ENCODE measurements around the gene AMH.

DNA sequence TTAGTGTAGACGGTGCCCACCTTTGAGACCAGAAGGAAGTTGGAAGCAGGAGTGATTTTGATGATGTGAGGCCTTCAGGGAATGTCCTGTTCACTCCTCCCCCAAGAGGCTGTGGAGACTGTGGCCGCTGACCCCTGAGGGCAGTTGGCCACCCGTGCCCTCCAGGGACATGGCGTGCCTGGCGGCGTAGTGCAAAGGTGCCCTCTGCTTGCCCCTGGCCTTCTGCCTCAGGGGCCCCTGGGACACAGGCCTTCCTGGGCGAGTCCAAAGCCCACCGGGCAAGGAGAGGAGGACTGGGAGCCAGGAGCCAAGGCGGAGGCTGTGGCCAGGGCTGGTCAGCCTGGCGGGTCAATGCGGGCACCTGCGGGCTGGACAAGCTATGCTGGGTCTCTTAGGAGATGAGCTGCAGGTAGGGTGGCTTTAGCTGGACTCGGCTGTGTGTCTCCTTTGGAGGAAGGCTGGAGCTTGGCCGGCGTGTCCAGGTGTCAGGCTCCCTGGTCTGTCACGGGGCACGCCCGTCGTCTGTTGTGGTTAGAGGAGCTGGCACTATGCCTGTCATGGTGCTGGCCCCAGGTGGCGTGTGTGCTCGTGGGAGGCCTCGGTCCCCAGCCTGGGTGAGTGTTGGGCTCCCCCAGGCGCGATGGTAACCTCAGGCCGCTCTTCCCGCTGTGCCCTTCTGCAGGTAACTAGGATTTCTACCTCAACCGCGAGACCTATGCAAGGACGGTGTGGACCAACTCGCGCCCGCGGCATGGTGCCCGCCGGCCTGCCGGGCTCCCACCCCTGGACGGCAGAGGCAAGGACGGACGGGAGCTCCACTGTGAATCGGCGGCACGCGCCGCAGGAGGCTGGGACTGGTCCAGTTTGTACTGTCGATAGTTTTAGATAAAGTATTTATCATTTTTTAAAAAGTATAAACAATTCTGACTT, 19.8 kb upstream of the AMH start:
- TF ChIP-seq CTCF (IDR thresholded peaks at IDR 0.05 in 8 of 11, conservative IDR thresholded peaks at IDR 0.05 in 3 of 11) = no peak
- no peak for TF ChIP-seq POLR2A (IDR thresholded peaks at IDR 0.05)

Measured in spleen (tissue), 7 donors.